GM08714 (cell line): ENCODE results near the gene ELFN2.

Experiments used
- H3K4me3 ChIP-seq: fragments of 200-500 bp; sonication (Bioruptor generic); 2 replicates; pipeline ENCODE4 v1.5.1; 2014; ENCODE audit warnings: mild to moderate bottlenecking, low read length, inconsistent platforms
- ZNF274 ChIP-seq: IDR thresholded peaks from 2 replicates; pipeline ENCODE4 v1.6.1; 2012; ENCODE audit warnings: mild to moderate bottlenecking, low read depth, low read length

The ELFN2 gene

GRCh38 chr22:37363261-37363992, 63.9 kb downstream of the ELFN2 start:
- H3K4me3 ChIP-seq = no peak overlapping the region
- no peak for TF ChIP-seq ZNF274

- TF ChIP-seq ZNF274 = no peak
- no peak overlapping the region for H3K4me3 ChIP-seq
Observed at GRCh38 chr22:37362621-37363020, 64.7 kb downstream of the ELFN2 start.

GRCh38 chr22:37358917-37359316, 68.4 kb downstream of the ELFN2 start:
- no peak for TF ChIP-seq ZNF274
- H3K4me3 ChIP-seq = no peak overlapping the region

- no peak for TF ChIP-seq ZNF274
- H3K4me3 ChIP-seq = no peak overlapping the region
Observed at GRCh38 chr22:37358386-37358785, 68.9 kb downstream of the ELFN2 start.

GRCh38 chr22:37357446-37358075, 69.7 kb downstream of the ELFN2 start:
- TF ChIP-seq ZNF274 = no peak
- H3K4me3 ChIP-seq = no peak overlapping the region

- no peak for TF ChIP-seq ZNF274
- H3K4me3 ChIP-seq = no peak overlapping the region
Observed at GRCh38 chr22:37356922-37357321, 70.4 kb downstream of the ELFN2 start.

- no peak for TF ChIP-seq ZNF274
- no peak overlapping the region for H3K4me3 ChIP-seq
Observed at GRCh38 chr22:37355174-37355573, 72.1 kb downstream of the ELFN2 start.

- H3K4me3 ChIP-seq = no peak overlapping the region
- TF ChIP-seq ZNF274 = no peak
Observed at GRCh38 chr22:37354670-37355069, 72.6 kb downstream of the ELFN2 start.

- H3K4me3 ChIP-seq = no peak overlapping the region
Observed at GRCh38 chr22:37354261-37354660, 73.0 kb downstream of the ELFN2 start.

GRCh38 chr22:37353839-37354238, 73.4 kb downstream of the ELFN2 start:
- TF ChIP-seq ZNF274 = no peak
- no peak overlapping the region for H3K4me3 ChIP-seq

More at GRCh38 chr22:37354261-37354660, 73.0 kb downstream of the ELFN2 start:
- TF ChIP-seq ZNF274 = no peak

GRCh38 chr22:37352481-37352880, 74.8 kb downstream of the ELFN2 start:
- no peak overlapping the region for H3K4me3 ChIP-seq
- no peak for TF ChIP-seq ZNF274

- H3K4me3 ChIP-seq = no peak overlapping the region
- TF ChIP-seq ZNF274 = no peak
Observed at GRCh38 chr22:37351232-37351631, 76.0 kb downstream of the ELFN2 start.

- H3K4me3 ChIP-seq = no peak overlapping the region
- no peak for TF ChIP-seq ZNF274
Observed at GRCh38 chr22:37349043-37349814, 78.0 kb downstream of the ELFN2 start.

- H3K4me3 ChIP-seq = no peak overlapping the region
- TF ChIP-seq ZNF274 = no peak
Observed at GRCh38 chr22:37346505-37346895, 80.8 kb downstream of the ELFN2 start.
